Thyroid gland (tissue), 4 donors: ENCODE data around the gene FNDC5.

Experiments used
- POLR2A ChIP-seq, 2 donors: fragments of 450-650 bp; IDR thresholded peaks; one replicate each; pipeline ENCODE4 v1.6.1; 2017; ENCODE audit warnings: antibody characterized with exemption in 2 of 2, mild to moderate bottlenecking in 2 of 2, moderate library complexity in 1 of 2
- TF ChIP-seq, protein P1 (sequence below), 6 experiments: fragments of 200-600 bp in 3 of 6; fragments of 450-650 bp in 3 of 6; sonication (generic) in 3 of 6; IDR thresholded peaks; one replicate each; pipeline ENCODE4 v1.5.1; 2016 to 2019; ENCODE audit warnings: antibody characterized with exemption in 6 of 6, mild to moderate bottlenecking in 2 of 6, inconsistent platforms in 1 of 6, moderate library complexity in 1 of 6

DNA sequence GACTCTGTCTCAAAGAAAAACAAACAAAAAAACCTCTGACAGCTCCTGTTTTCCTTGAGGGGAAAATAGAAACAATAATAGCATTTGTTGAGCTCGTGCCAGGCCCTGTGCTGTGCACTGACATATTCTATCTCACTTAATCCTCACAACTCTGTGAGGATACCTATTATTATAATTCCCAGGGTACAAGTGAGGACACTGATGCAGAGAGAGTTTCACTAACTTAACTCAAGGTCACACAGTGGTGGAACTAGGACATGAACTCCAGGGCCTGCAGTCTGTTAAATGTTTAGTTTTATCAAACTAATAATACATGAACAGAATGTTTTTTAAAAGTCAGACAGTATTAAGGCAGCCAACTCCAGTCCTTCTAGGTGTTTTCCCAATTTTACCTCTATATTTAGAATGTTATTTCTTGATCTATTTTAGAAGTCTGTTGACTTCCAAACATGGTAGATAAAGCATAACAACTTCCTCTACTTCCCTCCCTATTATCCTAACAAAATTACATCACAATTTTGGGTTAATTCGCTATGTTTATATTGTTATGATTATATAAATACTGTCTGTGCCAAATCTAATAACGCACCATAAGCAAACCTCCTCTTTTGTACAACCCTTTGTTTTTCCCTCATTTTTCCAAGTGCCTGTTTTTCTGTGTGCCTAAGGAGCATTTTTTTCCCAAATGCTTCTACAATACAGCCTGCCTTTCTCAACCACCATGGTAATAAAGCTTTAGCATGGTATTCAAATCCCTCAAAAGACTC lies 4.9 kb downstream of the FNDC5 start:
- TF ChIP-seq, protein P1, sequence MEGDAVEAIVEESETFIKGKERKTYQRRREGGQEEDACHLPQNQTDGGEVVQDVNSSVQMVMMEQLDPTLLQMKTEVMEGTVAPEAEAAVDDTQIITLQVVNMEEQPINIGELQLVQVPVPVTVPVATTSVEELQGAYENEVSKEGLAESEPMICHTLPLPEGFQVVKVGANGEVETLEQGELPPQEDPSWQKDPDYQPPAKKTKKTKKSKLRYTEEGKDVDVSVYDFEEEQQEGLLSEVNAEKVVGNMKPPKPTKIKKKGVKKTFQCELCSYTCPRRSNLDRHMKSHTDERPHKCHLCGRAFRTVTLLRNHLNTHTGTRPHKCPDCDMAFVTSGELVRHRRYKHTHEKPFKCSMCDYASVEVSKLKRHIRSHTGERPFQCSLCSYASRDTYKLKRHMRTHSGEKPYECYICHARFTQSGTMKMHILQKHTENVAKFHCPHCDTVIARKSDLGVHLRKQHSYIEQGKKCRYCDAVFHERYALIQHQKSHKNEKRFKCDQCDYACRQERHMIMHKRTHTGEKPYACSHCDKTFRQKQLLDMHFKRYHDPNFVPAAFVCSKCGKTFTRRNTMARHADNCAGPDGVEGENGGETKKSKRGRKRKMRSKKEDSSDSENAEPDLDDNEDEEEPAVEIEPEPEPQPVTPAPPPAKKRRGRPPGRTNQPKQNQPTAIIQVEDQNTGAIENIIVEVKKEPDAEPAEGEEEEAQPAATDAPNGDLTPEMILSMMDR (IDR thresholded peaks at IDR 0.05) = no peak
- TF ChIP-seq POLR2A (IDR thresholded peaks at IDR 0.05) = no peak
